K562 (cell line): Measurements from ENCODE around the gene OLAH. TPM values are rescaled to one million over a fixed set of nuclear protein-coding genes. Genes with fewer than 3 reads are reported as not detected.
A peak's percentile ranks its signal among the peaks of the same experiment; 100 is the strongest.

Experiments used
- AFF4 ChIP-seq: sonication (generic); formaldehyde crosslinking; IDR thresholded peaks from 2 replicates; pipeline ENCODE4 v1.8.0; 2023; ENCODE audit warnings: mild to moderate bottlenecking, missing genetic modification reagents
- ARID3A ChIP-seq: IDR thresholded peaks from 2 replicates; pipeline ENCODE4 v1.6.1; 2012; ENCODE audit warnings: low read depth, low read length, improper control_type of control experiment, borderline replicate concordance
- BRCA1 ChIP-seq, 2 experiments: fragments of 450-650 bp in 1 of 2; sonication (generic) in 1 of 2; formaldehyde crosslinking in 1 of 2; IDR thresholded peaks; 2 replicates each; pipeline versions ENCODE4 v1.5.0 to v1.6.1; 2017 to 2020; ENCODE audit warnings: mild to moderate bottlenecking in 1 of 2, missing genetic modification reagents in 1 of 2
- COPS2 ChIP-seq: fragments of 450-650 bp; conservative IDR thresholded peaks from 2 replicates; pipeline ENCODE4 v1.6.1; 2016; ENCODE audit warnings: mild to moderate bottlenecking, moderate library complexity
- DDX20 ChIP-seq: fragments of 450-650 bp; IDR thresholded peaks from 2 replicates; pipeline ENCODE4 v1.6.1; 2016; ENCODE audit warnings: missing genetic modification characterization, low read depth, mild to moderate bottlenecking, missing compliant biosample characterization, moderate library complexity
- ESRRA ChIP-seq: fragments of 450-650 bp; IDR thresholded peaks from 2 replicates; pipeline ENCODE4 v1.6.1; 2014; ENCODE audit warnings: low read depth, mild to moderate bottlenecking, moderate library complexity, borderline replicate concordance
- LCOR ChIP-seq: sonication (generic); formaldehyde crosslinking; IDR thresholded peaks from 2 replicates; pipeline ENCODE4 v1.8.0; 2022; ENCODE audit warnings: mild to moderate bottlenecking, missing genetic modification reagents
- MAX ChIP-seq: sonication (generic); formaldehyde crosslinking; IDR thresholded peaks from 2 replicates; pipeline ENCODE4 v1.9.0; 2022; ENCODE audit warnings: mild to moderate bottlenecking, missing genetic modification reagents
- MBD2 ChIP-seq: sonication (generic); IDR thresholded peaks from 2 replicates; pipeline ENCODE4 v1.6.1; 2016; ENCODE audit warnings: low read depth, borderline replicate concordance
- MCM5 ChIP-seq: fragments of 450-650 bp; IDR thresholded peaks from 2 replicates; pipeline ENCODE4 v1.6.1; 2016; ENCODE audit warnings: low read depth
- NFYB ChIP-seq: IDR thresholded peaks from 2 replicates; pipeline ENCODE4 v1.6.1; 2011; ENCODE audit warnings: mild to moderate bottlenecking, moderate library complexity; ENCODE audit not compliant: insufficient read length; ENCODE audit errors: extremely low read depth
- PCBP1 ChIP-seq: fragments of 200-400 bp; formaldehyde crosslinking; IDR thresholded peaks from 2 replicates; pipeline ENCODE4 v1.6.1; 2018; ENCODE audit warnings: mild to moderate bottlenecking, low read depth, low read length; ENCODE audit not compliant: poor library complexity, severe bottlenecking
- TCF3 ChIP-seq: sonication (generic); formaldehyde crosslinking; IDR thresholded peaks from 2 replicates; pipeline ENCODE4 v1.4.0; 2020; ENCODE audit warnings: mild to moderate bottlenecking, missing genetic modification reagents
- TFAP4 ChIP-seq: sonication (generic); formaldehyde crosslinking; IDR thresholded peaks from 2 replicates; pipeline ENCODE4 v1.8.0; 2022; ENCODE audit warnings: missing genetic modification reagents, mild to moderate bottlenecking, moderate library complexity, borderline replicate concordance
- XRCC4 ChIP-seq: IDR thresholded peaks from one replicate; pipeline ENCODE4 v1.6.1; 2011; ENCODE audit not compliant: insufficient read depth, insufficient read length; ENCODE audit errors: extremely low read depth
- ZFX ChIP-seq: sonication (generic); formaldehyde crosslinking; IDR thresholded peaks from 2 replicates; pipeline ENCODE4 v1.8.0; 2022; ENCODE audit warnings: mild to moderate bottlenecking, missing genetic modification reagents, moderate library complexity
- ZNF282 ChIP-seq: sonication (generic); formaldehyde crosslinking; IDR thresholded peaks from 2 replicates; pipeline ENCODE4 v1.8.1; 2023; ENCODE audit warnings: missing genetic modification reagents
- ZNF830 ChIP-seq: fragments of 250-450 bp; sonication (Bioruptor Pico); IDR thresholded peaks from 2 replicates; pipeline ENCODE4 v1.5.0; 2021; ENCODE audit warnings: mild to moderate bottlenecking
- polyA plus RNA-seq, 8 experiments: library from polyadenylated mRNA; depleted of rRNA in 4 of 8; stranded (reverse) in 5 of 8; unstranded in 3 of 8; fragments of >200 nt; fragmentation: Nextera tagmentation in 2 of 8; fragmentation: Illumina TruSeq in 1 of 8; extraction: Ambion mirVana in 2 of 8; extraction: Trizol in 1 of 8; gene quantifications; 2 replicates each; pipeline versions ENCODE4 v1.2.1 to v1.2.3, GENCODE V29; 2011 to 2014; ENCODE audit warnings: inconsistent platforms in 1 of 8, missing spikeins in 1 of 8
- total RNA-seq, 7 experiments: library from RNA; depleted of rRNA in 6 of 7; stranded (reverse); fragments of >200 nt in 6 of 7; fragmentation: Illumina TruSeq in 2 of 7; extraction: Trizol in 2 of 7; gene quantifications; 2 replicates each; pipeline versions ENCODE4 v1.2.1 to v1.2.3, GENCODE V29; 2011 to 2021; ENCODE audit warnings: low replicate concordance in 1 of 7

OLAH gene
- total and polyA plus RNA-seq, 9 of the 15 experiments (the other 6 are each of a cell fraction or from before 2014, with no cell fraction given): 0.11 to 0.45 (median 0.18) TPM; not detected in 3

- TF ChIP-seq TCF3 (CRISPR knock-in tag) (no peak), ESRRA (no peak), AFF4 (CRISPR knock-in tag) (no peak), ZFX (CRISPR knock-in tag) (no peak), BRCA1 (IDR thresholded peaks at IDR 0.05) (no peak), BRCA1 (CRISPR knock-in tag; IDR thresholded peaks at IDR 0.05) (no peak), ARID3A (no peak), COPS2 (no peak), ZNF282 (CRISPR knock-in tag) (no peak), LCOR (no peak), MBD2 (peak; percentile 46; the same call in 1 of the 2 replicates), XRCC4 (no peak), MAX (peak; percentile 55; the same call in 1 of the 2 replicates), MCM5 (no peak), ZNF830 (no peak), TFAP4 (CRISPR knock-in tag) (peak; percentile 65; the same call in 1 of the 2 replicates), NFYB (peak; percentile 89), DDX20 (tag) (no peak), PCBP1 (peak; percentile 85)
Observed at GRCh38 chr10:15088428-15089261, 44.9 kb downstream of the OLAH start, which contains the start of gene ACBD7 (continued).
